HepG2 (cell line): ENCODE measurements around the gene ERF. TPM values are rescaled to one million over a fixed set of nuclear protein-coding genes. Genes with fewer than 3 reads are reported as not detected.

ENCODE experiments used
- ARNT ChIP-seq: fragments of 450-650 bp; IDR thresholded peaks from 2 replicates; pipeline ENCODE4 v1.6.1; 2017
- BRCA1 ChIP-seq: sonication (generic); formaldehyde crosslinking; IDR thresholded peaks from 2 replicates; pipeline ENCODE4 v1.4.0; 2020; ENCODE audit warnings: missing genetic modification reagents
- CREB3 ChIP-seq: sonication (generic); formaldehyde crosslinking; IDR thresholded peaks from 2 replicates; pipeline ENCODE4 v1.5.0; 2020; ENCODE audit warnings: missing genetic modification reagents
- DBP ChIP-seq: sonication (generic); formaldehyde crosslinking; IDR thresholded peaks from 2 replicates; pipeline ENCODE4 v1.4.0; 2020; ENCODE audit warnings: missing genetic modification reagents; ENCODE audit errors: not compliant biosample characterization
- FOXM1 ChIP-seq: sonication (generic); formaldehyde crosslinking; IDR thresholded peaks from 2 replicates; pipeline ENCODE4 v1.5.0; 2020; ENCODE audit warnings: missing genetic modification reagents
- HDAC2 ChIP-seq: sonication (generic); formaldehyde crosslinking; IDR thresholded peaks from 2 replicates; pipeline ENCODE4 v1.4.0; 2020; ENCODE audit warnings: missing genetic modification reagents
- IKZF4 ChIP-seq: sonication (generic); formaldehyde crosslinking; IDR thresholded peaks from 2 replicates; pipeline ENCODE4 v1.5.1; 2020; ENCODE audit warnings: borderline replicate concordance, mild to moderate bottlenecking, low read depth, missing genetic modification reagents; ENCODE audit errors: not compliant biosample characterization
- LCORL ChIP-seq, 2 experiments: fragments of 450-650 bp in 1 of 2; sonication (generic) in 1 of 2; formaldehyde crosslinking in 1 of 2; IDR thresholded peaks; 2 replicates each; pipeline versions ENCODE4 v1.5.0 to v1.6.1; 2017 to 2020; ENCODE audit warnings: antibody characterized with exemption in 1 of 2, missing genetic modification reagents in 1 of 2
- MEIS2 ChIP-seq: sonication (generic); formaldehyde crosslinking; IDR thresholded peaks from 2 replicates; pipeline ENCODE4 v1.9.0; 2021; ENCODE audit warnings: mild to moderate bottlenecking, missing genetic modification reagents
- RBM39 ChIP-seq: fragments of 200-400 bp; formaldehyde crosslinking; IDR thresholded peaks from one replicate; pipeline ENCODE4 v1.6.1; 2018; ENCODE audit warnings: antibody characterized with exemption, mild to moderate bottlenecking, low read depth, low read length; ENCODE audit not compliant: poor library complexity, severe bottlenecking
- RNF2 ChIP-seq: fragments of 450-650 bp; conservative IDR thresholded peaks from 2 replicates; pipeline ENCODE4 v1.6.1; 2016; ENCODE audit warnings: low read depth
- SRY ChIP-seq: sonication (generic); formaldehyde crosslinking; IDR thresholded peaks from 2 replicates; pipeline ENCODE4 v1.8.0; 2022; ENCODE audit warnings: mild to moderate bottlenecking, missing genetic modification reagents
- ZBTB25 ChIP-seq: IDR thresholded peaks from 2 replicates; pipeline ENCODE4 v1.6.1; 2018; ENCODE audit warnings: missing genetic modification reagents
- ZBTB38 ChIP-seq: sonication (generic); formaldehyde crosslinking; IDR thresholded peaks from 2 replicates; pipeline ENCODE4 v1.5.1; 2020; ENCODE audit warnings: mild to moderate bottlenecking, missing genetic modification reagents
- ZFP36L1 ChIP-seq: sonication (generic); formaldehyde crosslinking; IDR thresholded peaks from 2 replicates; pipeline ENCODE4 v1.8.0; 2022; ENCODE audit warnings: mild to moderate bottlenecking, missing genetic modification reagents, moderate library complexity
- ZMYM2 ChIP-seq: sonication (generic); formaldehyde crosslinking; IDR thresholded peaks from 2 replicates; pipeline ENCODE4 v1.8.0; 2022; ENCODE audit warnings: mild to moderate bottlenecking, missing genetic modification reagents
- ZNF205 ChIP-seq: IDR thresholded peaks from 2 replicates; pipeline ENCODE4 v1.6.1; 2018; ENCODE audit warnings: missing biosample characterization, missing genetic modification reagents
- ZNF263 ChIP-seq: sonication (generic); formaldehyde crosslinking; IDR thresholded peaks from 2 replicates; pipeline ENCODE4 v1.4.0; 2020; ENCODE audit warnings: missing genetic modification reagents
- ZNF350 ChIP-seq: sonication (generic); formaldehyde crosslinking; IDR thresholded peaks from 2 replicates; pipeline ENCODE4 v1.4.0; 2020; ENCODE audit warnings: mild to moderate bottlenecking, low read depth, missing genetic modification reagents, borderline replicate concordance
- ZNF503 ChIP-seq: sonication (generic); formaldehyde crosslinking; IDR thresholded peaks from 2 replicates; pipeline ENCODE4 v1.4.0; 2020; ENCODE audit warnings: missing genetic modification reagents
- ZNF547 ChIP-seq: sonication (generic); formaldehyde crosslinking; IDR thresholded peaks from 2 replicates; pipeline ENCODE4 v1.5.1; 2020; ENCODE audit warnings: mild to moderate bottlenecking, missing genetic modification reagents
- ZNF597 ChIP-seq: sonication (generic); formaldehyde crosslinking; IDR thresholded peaks from 2 replicates; pipeline ENCODE4 v1.5.0; 2020; ENCODE audit warnings: missing genetic modification reagents
- ZNF709 ChIP-seq: sonication (generic); formaldehyde crosslinking; IDR thresholded peaks from 2 replicates; pipeline ENCODE4 v1.5.0; 2020; ENCODE audit warnings: mild to moderate bottlenecking, missing genetic modification reagents
- polyA plus RNA-seq, 8 experiments: library from polyadenylated mRNA; depleted of rRNA in 3 of 8; stranded (reverse) in 7 of 8; unstranded in 1 of 8; fragments of >200 nt; fragmentation: Illumina TruSeq in 4 of 8; extraction: Trizol in 4 of 8; gene quantifications; 2 replicates each; pipeline versions ENCODE4 v1.2.1 to v1.2.3, GENCODE V29; 2011 to 2016; ENCODE audit warnings: low read depth in 4 of 8, missing spikeins in 1 of 8, mixed read lengths in 1 of 8; ENCODE audit not compliant: insufficient read depth in 1 of 8
- total RNA-seq, 5 experiments: library from RNA; depleted of rRNA; stranded (reverse); fragments of >200 nt; fragmentation: Illumina TruSeq; extraction: Trizol; gene quantifications; 2 replicates each; pipeline ENCODE4 v1.2.3, GENCODE V29; 2016; ENCODE audit warnings: low read depth in 1 of 5
- TF ChIP-seq, protein P1 (sequence below): sonication (generic); formaldehyde crosslinking; IDR thresholded peaks from 2 replicates; pipeline ENCODE4 v1.5.0; 2020; ENCODE audit warnings: missing genetic modification reagents

ERF gene
- total and polyA plus RNA-seq, 2 of the 13 experiments (the other 11 are each of a cell fraction or from before 2014, with no cell fraction given), result 67.1 to 69.9 TPM

GRCh38 chr19:42283188-42284065, 28.5 kb upstream of the ERF start (continued):
- TF ChIP-seq ZNF597 (no peak), ZFP36L1 (no peak), ZNF547 (CRISPR knock-in tag) (no peak), ZBTB38 (CRISPR knock-in tag) (peak; percentile 72; the same call in 1 of the 2 replicates), IKZF4 (CRISPR knock-in tag) (no peak), ZNF205 (CRISPR knock-in tag) (no peak), SRY (no peak), ZBTB25 (CRISPR knock-in tag) (no peak), DBP (no peak), FOXM1 (CRISPR knock-in tag) (no peak), ZMYM2 (CRISPR knock-in tag) (no peak), LCORL (IDR thresholded peaks at IDR 0.05) (no peak), LCORL (CRISPR knock-in tag; IDR thresholded peaks at IDR 0.05) (no peak), RBM39 (no peak), ARNT (no peak), HDAC2 (CRISPR knock-in tag) (0 out of 2 replicates have a peak, but pooled peaks have one; percentile 29), ZNF350 (CRISPR knock-in tag) (no peak), ZNF503 (CRISPR knock-in tag) (no peak), BRCA1 (CRISPR knock-in tag) (no peak), ZNF263 (CRISPR knock-in tag) (no peak), MEIS2 (CRISPR knock-in tag) (no peak), RNF2 (no peak), ZNF709 (CRISPR knock-in tag) (no peak), CREB3 (no peak)
- TF ChIP-seq, protein P1, sequence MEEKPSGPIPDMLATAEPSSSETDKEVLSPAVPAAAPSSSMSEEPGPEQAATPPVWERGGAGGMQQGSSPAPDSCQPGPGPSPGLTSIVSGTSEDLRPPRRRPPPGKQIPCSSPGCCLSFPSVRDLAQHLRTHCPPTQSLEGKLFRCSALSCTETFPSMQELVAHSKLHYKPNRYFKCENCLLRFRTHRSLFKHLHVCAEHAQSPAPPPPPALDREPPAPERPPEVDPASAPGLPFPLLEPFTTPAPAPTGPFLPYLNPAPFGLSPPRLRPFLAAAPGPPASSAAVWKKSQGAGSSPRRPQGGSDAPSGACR (CRISPR knock-in tag), result peak; percentile 33; the same call in 1 of the 2 replicates
